Rectal smooth muscle tissue (tissue), 1 donor: ENCODE measurements around the gene LGALS9.
"Not testable (repeated sequence)": the region's sequence is repeated elsewhere in the genome, so short reads cannot be mapped to it uniquely, and the experiment has no call there.

ENCODE experiments used
- H3K27ac ChIP-seq: one replicate; pipeline ENCODE4 v1.7.0; 2013; ENCODE audit warnings: low read depth, low read length, inconsistent platforms
- H3K27me3 ChIP-seq: one replicate; pipeline ENCODE4 v1.7.0; 2013; ENCODE audit warnings: low read length; ENCODE audit not compliant: control insufficient read depth, insufficient read depth
- H3K36me3 ChIP-seq: one replicate; pipeline ENCODE4 v1.7.0; 2013; ENCODE audit warnings: low read length; ENCODE audit not compliant: control insufficient read depth, insufficient read depth
- H3K4me1 ChIP-seq: one replicate; pipeline ENCODE4 v1.7.0; 2013; ENCODE audit warnings: low read length; ENCODE audit not compliant: control insufficient read depth, insufficient read depth
- H3K4me3 ChIP-seq: one replicate; pipeline ENCODE4 v1.7.0; 2013; ENCODE audit warnings: low read length
- H3K9ac ChIP-seq: one replicate; pipeline ENCODE4 v1.7.0; 2013; ENCODE audit warnings: low read length

The LGALS9 gene

DNA sequence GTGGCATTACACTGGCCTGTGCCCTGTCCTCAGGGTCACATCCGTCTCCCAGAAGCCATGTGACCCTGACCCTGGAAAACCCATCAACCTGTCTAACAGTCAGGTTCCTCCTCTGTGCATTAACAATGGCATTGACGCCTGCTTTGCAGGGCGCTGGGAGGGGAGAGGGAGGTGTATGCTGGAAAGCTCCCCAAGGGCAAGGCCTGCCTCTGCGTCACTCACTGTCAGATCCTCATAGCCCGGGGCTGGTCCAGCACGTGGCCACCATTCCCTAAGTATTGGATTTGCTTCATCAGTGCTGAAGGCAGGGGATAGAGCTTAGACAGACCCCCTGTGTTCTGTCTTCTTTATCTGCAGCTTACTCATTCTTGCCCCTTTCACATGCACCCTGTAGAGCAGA, 35.3 kb downstream of the LGALS9 start:
- H3K27me3 ChIP-seq, H3K27ac ChIP-seq, H3K36me3 ChIP-seq, H3K9ac ChIP-seq, H3K4me3 ChIP-seq, H3K4me1 ChIP-seq: not testable (repeated sequence)

- H3K36me3 ChIP-seq: no peaks in the 10 kb centered on the region
- no peak overlapping the region for H3K4me3 ChIP-seq
- H3K9ac ChIP-seq: no peak overlapping the region
- H3K27me3 ChIP-seq: no peaks in the 10 kb centered on the region
- H3K4me1 ChIP-seq: no peaks in the 10 kb centered on the region
- H3K27ac ChIP-seq: no peak overlapping the region
Observed at GRCh38 chr17:27666831-27667560, 36.0 kb downstream of the LGALS9 start.

DNA sequence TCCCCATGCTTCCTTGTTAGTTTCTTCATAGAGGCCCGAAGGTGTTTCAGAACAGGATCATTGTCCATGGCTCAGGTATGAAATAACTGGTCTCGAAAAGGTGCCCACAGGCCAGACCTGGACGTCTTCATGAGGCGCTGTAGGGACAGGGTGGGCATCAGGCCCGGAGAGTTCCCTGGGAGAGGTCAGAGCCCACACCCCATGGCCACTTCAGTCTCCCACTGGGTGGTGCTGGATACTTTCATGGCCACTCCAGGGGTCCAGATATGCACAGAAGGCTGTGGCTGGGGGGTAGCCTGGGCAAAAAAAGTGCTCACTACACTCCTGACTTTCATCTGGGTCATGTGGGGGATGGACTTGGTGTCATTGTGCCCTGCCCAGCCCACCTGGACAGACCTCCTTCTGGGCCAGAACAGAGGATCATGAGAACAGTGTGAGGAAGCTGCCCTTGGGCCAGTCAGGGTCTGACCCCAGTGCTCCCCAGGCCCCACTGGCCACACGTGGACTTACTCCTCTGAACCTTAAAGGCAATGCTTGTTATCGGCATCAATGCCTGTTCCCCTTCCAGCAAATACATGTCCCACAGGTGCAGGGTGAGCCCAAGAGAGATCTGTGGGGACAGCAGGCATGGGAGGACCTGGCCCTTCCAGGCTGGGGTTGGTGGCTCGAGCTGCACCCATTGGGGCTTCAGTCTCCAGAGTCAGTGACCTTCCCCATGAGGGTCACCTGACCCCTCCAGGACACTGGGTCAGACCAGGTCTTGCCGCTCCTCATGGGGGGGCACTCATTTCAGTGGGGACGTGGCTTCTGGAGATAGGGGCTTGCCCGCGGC, 36.9 kb downstream of the LGALS9 start:
- H3K27me3 ChIP-seq: no peaks in the 10 kb centered on the region
- H3K36me3 ChIP-seq: no peaks in the 10 kb centered on the region
- H3K4me3 ChIP-seq: no peak overlapping the region
- no peaks in the 10 kb centered on the region for H3K4me1 ChIP-seq
- H3K9ac ChIP-seq: no peak overlapping the region
- no peak overlapping the region for H3K27ac ChIP-seq

- H3K4me1 ChIP-seq: no peaks in the 10 kb centered on the region
- no peak overlapping the region for H3K9ac ChIP-seq
- no peaks in the 10 kb centered on the region for H3K36me3 ChIP-seq
- H3K27me3 ChIP-seq: no peaks in the 10 kb centered on the region
- no peak overlapping the region for H3K27ac ChIP-seq
- H3K4me3 ChIP-seq: no peak overlapping the region
Observed at GRCh38 chr17:27668488-27668823, 37.5 kb downstream of the LGALS9 start.

DNA sequence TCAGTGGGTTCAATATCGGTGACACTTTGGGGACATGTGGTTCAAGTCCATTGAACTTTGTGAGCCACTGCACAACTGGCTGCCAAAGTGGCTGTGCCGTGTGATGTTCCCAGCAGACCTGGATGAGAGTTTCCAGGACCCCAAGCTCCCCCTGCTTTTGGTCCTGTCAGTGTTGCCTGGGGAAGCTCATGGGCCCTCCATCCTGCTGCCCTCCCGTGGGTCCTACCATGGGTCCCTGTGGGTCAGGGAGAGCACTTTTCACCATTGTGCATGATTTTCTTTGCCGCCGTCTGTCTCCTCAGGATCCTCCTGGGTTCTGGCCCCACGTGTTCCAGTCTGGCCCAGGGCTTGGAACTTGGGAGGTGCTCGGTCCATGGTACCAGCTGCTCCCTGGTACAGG, 38.1 kb downstream of the LGALS9 start:
- H3K4me1 ChIP-seq: no peaks in the 10 kb centered on the region
- H3K27me3 ChIP-seq: no peaks in the 10 kb centered on the region

GRCh38 chr17:27669850-27670249, 38.9 kb downstream of the LGALS9 start:
- Histone ChIP-seq H3K9ac (no peak overlapping the region), H3K4me1 (no peaks in the 10 kb centered on the region), H3K27ac (no peak overlapping the region), H3K36me3 (no peaks in the 10 kb centered on the region), H3K4me3 (no peak overlapping the region), H3K27me3 (no peaks in the 10 kb centered on the region)

More for the DNA sequence above, 38.1 kb downstream of the LGALS9 start:
- Histone ChIP-seq H3K27ac (no peak overlapping the region), H3K9ac (no peak overlapping the region), H3K36me3 (no peaks in the 10 kb centered on the region), H3K4me3 (no peak overlapping the region)

- Histone ChIP-seq H3K36me3 (no peaks in the 10 kb centered on the region), H3K4me1 (no peaks in the 10 kb centered on the region), H3K27me3 (no peaks in the 10 kb centered on the region), H3K4me3 (no peak overlapping the region), H3K9ac (no peak overlapping the region), H3K27ac (no peak overlapping the region)
Observed at GRCh38 chr17:27670791-27671590, 40.0 kb downstream of the LGALS9 start.

DNA sequence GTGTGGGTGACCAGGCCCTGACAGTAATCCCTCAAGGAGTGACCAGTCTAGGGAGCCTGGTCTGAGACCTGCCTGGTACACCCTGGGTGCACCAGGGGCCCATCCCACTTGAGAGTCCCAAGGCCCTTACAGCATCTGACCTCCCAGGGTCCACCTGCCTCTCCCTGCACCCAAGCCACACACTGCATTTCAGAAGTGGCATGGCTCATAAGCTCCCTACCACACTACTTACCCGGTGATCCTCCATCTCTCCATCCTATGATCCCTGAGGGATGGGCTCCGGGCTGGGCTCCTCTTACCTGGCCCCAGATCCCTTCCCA, 40.6 kb downstream of the LGALS9 start:
- no peaks in the 10 kb centered on the region for H3K36me3 ChIP-seq

DNA sequence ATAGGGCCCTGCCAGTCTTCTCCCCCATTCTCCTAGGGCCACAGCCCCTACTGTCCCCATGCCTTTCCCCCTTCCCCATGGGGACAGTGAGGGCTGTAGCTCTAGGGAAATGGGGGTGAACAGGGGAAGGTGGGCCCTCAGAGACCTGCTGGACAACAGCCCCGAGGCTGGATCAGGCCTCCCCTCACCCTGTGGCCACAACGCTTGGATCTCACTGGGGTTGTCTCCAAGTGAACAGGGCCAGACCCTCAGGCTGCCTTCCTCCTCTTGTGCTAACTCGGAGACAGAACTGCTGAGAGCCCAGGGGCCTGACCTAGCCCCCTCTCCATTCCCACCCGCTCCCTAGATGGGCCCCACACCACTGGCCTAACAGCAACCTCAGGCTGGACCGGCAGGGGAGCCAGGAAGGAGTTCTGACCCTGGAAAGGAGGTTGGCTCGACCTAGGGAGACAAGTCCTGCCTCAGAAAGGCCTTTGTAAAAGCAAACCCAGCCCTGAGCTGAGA, 41.0 kb downstream of the LGALS9 start:
- not testable (repeated sequence) for H3K9ac ChIP-seq, H3K27me3 ChIP-seq, H3K27ac ChIP-seq

More for the DNA sequence above, 40.6 kb downstream of the LGALS9 start:
- H3K27me3 ChIP-seq: no peaks in the 10 kb centered on the region
- H3K27ac ChIP-seq: no peak overlapping the region
- H3K4me3 ChIP-seq: no peak overlapping the region
- H3K9ac ChIP-seq: no peak overlapping the region
- no peaks in the 10 kb centered on the region for H3K4me1 ChIP-seq

GRCh38 chr17:27674335-27674734, 43.3 kb downstream of the LGALS9 start:
- Histone ChIP-seq H3K27ac (no peak overlapping the region), H3K27me3 (no peaks in the 10 kb centered on the region), H3K4me1 (no peaks in the 10 kb centered on the region), H3K4me3 (no peak overlapping the region), H3K36me3 (no peaks in the 10 kb centered on the region), H3K9ac (no peak overlapping the region)

More for the DNA sequence above, 41.0 kb downstream of the LGALS9 start:
- not testable (repeated sequence) for H3K4me1 ChIP-seq, H3K36me3 ChIP-seq, H3K4me3 ChIP-seq

GRCh38 chr17:27677191-27677590, 46.2 kb downstream of the LGALS9 start:
- Histone ChIP-seq H3K36me3 (no peaks in the 10 kb centered on the region), H3K27ac (no peak overlapping the region), H3K27me3 (no peaks in the 10 kb centered on the region), H3K9ac (no peak overlapping the region), H3K4me1 (no peaks in the 10 kb centered on the region), H3K4me3 (no peak overlapping the region)

DNA sequence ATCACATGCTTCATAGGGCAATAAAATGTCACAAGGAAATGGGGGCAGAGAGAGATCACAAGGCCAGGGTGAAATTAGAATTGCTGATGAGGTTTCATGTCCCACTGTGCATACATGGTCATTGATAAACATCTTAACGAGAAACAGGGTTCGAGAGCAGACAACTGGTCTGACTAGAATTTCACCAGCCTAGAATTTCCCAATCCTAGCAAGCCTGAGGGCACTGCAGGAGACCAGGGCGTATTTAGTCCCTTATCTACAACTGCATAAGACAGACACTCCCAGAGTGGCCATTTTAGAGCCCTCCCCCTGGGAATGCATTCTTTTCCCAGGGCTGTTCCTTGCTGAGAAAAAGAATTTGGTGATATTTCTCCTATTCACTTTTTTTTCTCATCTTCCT, 55.3 kb downstream of the LGALS9 start:
- not testable (repeated sequence) for H3K4me1 ChIP-seq, H3K27ac ChIP-seq, H3K9ac ChIP-seq, H3K36me3 ChIP-seq, H3K27me3 ChIP-seq, H3K4me3 ChIP-seq
